ENCODE measurements around the gene NUDT1.
A peak's percentile ranks its signal among the peaks of the same experiment; 100 is the strongest.

Gene NUDT1

DNA sequence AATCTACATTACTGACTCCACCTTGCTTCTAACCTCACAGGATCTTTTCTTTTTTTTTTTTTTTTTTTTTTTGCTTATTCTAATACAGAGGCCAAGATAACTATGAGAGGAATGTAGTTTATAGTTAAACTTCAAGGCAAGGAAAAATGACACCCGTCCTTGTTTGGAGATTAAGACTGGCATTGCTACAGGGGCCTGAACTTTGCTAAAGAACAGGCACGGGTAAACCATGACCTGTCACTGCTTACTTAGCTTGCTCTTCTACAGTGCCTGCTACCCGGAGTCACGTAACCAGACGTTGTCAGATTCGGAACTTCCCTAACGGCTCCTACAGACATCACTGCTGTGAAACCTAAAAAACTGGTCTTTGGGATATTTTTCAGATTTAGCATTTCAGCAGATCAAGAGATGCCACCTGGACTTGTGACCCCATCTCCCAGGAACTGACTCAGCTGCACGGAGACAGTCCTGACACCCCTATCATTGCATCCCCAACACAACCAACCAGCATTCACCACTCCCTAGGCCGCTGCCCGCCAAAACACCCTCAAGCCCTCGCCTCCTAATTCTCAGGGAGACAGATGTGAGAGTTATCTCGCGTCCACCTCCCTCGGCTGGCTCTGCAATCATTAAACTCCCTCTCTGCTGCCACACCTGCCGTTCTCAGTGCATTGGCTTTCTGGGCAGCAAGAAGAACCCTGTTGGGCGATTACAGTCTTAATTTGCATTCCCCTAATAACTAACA lies 36.8 kb upstream of the NUDT1 start:
- no peak for DNase-seq (ENCODE audit: low spot score)

DNA sequence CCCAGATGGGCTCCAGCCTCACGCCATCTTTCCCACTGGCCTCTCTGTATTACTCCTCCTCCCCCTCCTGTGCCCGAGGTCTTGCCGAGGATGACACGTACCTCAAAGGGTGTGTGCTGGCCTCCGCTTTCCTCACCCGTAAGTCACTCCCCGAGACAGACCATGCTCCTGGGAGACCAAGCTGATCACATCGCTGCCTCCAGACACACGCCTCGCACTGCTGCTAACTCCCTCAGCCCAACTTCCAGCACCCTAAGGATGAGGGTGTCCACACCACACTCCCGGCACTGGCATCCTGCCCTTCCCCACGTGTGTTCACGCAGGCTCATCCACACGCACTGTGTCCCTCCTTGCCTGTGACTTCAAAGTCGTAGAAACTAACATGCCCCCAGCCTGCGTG lies 33.3 kb upstream of the NUDT1 start:
- DNase-seq (ENCODE audit: low spot score), result no peak

DNA sequence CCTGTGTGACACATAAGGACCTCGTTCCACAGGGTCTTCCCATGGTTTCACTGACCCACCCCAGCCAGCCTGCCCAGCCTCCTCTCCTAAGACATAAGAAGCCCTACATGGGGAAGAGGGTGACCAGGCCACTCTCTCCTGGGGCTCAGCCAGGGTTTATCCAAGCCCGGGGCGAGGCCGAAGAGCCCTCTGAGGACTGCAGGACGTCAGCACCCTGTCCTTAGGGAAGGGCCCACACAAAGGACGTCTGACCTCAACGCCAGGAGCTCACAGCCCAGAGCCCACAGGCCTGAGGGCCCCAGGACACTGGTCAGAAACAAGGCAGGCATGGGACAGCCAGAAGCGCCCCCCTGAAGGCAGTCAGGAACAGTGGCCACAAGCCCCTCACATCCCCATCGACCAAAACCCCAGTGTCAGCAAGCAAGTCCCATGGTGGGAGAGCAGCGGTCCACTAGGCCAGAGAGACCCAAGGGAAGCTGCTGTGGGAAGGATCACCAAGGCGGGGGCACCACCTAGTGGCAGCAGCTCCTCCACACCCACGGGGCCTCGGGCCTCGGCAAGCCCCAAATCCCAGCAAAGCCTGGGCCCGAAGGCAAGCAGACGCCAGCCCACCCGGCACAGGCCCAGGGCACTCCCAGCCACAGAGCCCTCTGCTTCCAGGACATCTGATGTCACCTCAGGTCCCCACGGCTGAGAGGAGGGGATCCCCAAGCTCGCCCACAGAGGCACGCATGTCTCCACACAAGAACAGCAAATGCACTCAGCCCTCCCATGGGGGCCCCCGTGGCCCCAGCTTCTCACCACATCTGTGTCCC lies 32.7 kb upstream of the NUDT1 start:
- DNase-seq (ENCODE audit: low spot score), result peak; percentile 35

DNA sequence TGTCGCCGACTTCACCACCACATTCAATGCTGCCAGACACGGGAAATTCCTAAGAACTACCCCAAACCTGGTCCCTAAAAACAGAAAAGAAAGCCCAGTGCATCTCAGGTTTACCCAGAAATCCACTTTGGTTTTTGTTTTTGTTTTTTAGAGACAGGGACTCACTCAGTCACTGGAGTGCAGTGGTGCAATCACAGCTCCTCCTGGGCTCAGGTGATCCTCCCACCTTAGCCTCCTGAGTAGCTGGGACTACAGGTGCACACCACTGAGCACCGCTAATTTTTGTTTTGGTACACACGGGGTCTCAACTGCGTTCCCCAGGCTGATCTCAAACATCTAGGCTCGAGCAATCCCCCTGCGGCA lies 32.1 kb upstream of the NUDT1 start:
- no peak for DNase-seq (ENCODE audit: low spot score)

DNA sequence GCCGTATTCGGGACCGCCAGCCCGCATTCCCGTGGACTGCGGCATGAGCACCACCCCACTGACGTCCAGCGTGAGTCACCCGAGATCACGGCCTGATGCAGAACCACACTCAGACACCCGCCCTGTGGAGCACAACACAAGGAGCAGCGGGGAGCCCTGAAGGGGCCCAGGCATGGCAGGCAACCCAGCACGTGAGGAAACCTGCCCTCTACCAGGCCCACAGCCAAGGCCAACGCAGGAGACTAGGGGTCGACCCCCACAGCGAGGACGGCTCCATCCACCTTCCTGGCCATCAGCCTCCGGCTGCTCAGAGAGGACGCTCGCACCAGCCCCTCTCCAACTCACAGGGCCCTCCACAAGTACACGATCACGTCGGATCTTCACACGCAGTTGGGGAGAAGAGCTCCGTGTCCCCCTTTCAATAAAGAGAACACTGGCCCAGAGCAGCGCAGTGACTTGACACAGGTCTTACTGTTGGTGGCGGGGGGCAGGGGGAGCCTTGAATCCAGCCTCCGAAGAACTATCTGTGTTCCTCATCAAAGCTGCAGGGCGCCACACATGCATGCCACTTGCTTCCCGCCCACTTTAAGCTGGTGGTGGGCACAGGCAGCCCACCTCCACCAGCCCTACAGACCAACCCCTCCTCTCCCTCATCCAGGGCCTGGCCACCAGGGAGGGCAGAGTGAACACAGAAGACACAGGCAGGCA lies 31.3 kb upstream of the NUDT1 start:
- DNase-seq (ENCODE audit: low spot score), result no peak

DNA sequence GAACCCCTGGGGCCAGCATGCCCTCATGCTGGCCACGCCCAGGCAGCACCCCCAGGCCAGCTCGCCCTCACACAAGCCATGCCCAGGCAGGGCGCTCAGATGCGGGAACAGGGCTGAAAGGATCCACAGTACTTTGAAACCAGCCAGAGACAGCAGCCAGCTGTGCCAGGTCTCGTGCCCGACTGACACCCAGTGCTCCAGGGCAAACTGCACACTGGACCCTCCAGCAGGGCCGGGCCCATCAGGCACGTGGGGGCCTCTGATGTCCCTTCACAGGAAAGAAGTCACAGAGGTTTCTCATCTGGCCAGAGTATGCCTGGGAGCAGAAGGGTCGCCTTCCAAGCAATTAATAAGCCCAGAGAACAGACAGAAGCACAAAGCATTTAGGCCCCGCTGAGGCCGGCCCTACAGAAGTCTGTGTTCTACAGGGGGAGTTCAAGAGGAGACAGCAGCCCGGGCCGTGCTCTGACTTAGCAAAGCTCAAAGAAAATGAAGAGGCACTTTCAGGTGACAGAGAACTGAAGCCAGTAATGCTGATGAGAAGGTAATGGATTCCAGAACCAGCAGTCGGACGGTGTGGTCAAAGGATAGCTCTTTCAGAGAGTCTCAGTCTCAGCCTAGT lies 30.7 kb upstream of the NUDT1 start:
- DNase-seq (ENCODE audit: low spot score), result no peak

DNA sequence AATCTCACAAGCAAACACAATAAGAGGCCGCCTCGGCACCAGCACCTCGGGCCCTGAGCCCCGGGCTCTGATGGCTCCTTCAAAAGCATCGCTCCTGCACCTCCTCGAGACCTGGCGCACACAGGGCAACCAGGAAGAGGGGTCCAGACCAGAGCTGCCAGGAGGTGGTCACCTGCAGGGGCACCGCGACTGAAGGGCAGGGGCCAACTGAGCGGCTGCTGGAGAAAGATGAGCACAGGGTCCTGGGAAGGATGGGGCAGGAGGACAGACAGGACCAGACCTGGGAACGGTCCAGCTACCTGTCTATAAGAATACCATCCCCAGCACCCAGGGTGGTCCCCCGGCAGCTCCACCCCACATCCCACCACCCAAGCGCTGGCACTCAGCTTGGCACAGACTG lies 30.1 kb upstream of the NUDT1 start:
- no peak for DNase-seq (ENCODE audit: low spot score)

DNA sequence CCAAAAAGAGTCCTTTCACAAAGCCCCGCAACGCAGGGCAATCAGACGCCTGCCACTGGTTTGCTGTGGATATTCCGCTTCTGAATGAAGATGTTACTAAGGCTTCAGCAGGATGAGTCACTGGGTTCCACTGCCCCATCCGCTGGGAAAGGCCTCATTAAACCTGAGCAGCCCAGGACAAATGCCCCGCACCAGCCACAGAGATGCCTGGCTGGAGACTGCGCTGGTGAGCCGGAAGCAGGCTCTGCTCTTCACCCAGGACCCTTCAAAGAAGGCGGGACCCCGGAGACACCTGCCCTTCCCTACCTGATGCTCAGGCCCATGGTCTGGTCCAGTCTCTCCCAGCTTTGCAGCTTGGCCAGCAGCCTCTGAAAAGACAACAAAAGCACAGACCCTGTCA lies 29.1 kb upstream of the NUDT1 start:
- DNase-seq (ENCODE audit: low spot score), result no peak

DNA sequence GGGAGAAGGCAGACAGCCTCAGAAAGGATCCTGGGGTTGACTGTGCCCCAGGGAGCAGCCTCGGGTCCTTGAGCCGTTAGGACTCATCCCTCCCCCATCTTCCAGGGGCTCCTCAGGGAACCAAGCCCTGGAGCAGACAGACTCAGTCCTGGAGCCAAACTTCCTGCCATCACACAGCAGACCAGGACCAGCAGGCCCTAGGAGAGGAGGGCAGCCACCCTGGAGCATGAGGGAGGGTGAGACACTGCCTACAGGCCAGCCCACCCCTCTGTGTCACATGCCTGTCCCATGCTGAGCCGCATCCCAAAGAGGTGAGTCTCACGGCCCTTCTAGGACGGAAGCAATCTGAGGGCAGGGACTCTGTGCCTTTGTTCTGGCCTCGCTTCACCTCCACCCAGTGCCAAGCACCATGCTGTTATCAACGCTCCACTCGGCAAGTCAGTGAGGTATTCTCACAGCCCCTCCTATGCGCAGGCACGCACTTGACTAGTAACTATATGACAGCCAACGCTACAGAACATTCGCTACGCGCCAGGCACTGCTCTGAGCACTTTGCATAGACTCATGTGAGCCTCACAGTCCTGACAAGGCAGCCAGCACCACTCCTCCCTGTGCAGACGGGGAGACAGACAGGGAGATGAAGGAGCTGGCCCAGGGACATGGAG lies 28.3 kb upstream of the NUDT1 start:
- DNase-seq (ENCODE audit: low spot score), result no peak

DNA sequence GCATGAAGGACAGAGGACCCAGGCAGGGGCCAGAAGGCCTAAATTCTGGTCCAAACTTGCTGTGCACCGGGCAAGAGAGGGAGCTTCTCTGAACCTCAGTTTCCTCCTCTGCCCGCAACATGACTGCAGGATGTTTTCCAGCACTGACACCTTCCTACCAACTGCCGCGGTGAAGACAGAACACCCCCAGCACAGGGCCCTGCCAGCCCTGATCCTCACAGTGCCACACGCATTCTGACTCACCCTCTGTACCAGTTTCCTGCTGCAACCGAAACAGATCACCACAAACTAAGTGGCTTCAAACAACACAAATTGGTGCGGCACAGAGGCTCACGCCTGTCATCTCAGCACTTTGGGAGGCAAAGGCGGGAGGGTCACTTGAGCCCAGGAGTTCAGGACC lies 27.4 kb upstream of the NUDT1 start:
- no peak for DNase-seq (ENCODE audit: low spot score)

DNA sequence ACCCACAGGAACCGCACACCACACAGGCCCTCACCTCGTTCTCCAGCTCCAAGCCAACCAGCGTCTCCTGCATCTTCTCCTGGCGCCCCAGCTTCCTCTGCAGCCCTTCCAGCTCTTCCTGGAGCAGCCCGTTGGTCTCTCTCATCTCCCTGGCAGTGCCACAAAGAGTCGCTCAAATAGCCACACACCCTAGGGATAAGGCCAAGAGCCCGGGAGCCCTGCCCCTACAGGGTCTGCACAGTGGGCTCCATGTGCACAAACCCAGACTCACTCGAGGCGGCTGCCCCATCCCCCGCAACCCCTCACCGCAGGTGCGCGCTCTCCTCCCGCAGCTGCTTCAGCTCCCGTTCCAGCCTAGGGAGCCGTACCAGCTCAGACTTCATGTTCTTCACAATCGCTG lies 26.2 kb upstream of the NUDT1 start:
- no peak for DNase-seq (ENCODE audit: low spot score)

DNA sequence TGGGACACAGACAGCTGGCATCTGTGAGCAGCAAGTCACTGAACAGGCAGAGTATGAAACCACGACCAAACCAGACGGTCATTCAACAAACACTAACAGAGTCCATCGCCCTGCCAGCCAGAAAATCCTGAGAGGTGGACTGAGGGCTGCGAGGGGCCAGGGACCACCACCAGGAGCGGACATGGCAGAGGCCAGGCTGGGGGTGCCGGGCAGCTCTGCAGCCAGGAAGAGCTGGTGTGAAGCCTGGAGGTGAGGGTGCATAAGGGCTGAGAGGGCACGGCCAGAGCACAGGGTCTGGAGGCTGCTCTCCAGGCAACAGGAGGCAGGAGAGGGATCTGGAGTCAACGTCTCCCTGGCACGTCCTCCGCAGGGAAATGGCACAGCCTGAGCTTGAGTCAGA lies 24.8 kb upstream of the NUDT1 start:
- no peak for DNase-seq (ENCODE audit: low spot score)

DNA sequence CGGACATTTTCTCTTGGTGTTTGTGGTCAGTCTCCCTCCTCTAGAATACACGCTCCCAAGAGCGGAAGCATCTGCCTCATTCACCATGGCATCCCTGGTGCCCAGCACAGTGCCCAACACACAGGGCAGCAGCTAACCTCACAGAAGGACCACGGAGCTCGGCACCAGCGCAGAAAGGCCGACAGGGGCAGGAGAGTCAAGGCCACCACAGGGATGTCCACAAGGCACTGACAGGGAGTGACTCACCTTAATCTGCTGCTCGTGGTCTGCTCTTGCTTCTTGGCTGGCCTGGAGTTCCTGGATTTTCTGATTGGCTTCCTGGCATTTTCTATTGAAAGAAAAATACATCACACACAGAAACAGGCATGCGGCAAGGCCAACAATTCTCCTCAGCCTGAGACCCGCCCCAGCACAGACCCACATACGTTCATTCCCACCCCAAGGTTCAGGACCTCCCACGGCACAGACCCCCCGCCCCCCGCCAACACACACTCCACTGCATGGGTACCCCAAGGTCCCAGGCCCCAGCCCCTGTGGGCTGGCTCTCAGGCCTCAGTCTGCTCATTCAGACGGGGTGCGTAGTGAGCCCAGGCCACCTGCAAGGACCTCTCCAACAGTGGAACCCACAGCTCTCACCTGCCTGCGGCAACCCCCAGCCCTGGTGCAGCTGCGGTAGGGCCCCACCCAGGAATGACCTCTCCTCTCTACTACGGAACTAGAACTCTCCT lies 24.1 kb upstream of the NUDT1 start:
- no peak for DNase-seq (ENCODE audit: low spot score)

DNA sequence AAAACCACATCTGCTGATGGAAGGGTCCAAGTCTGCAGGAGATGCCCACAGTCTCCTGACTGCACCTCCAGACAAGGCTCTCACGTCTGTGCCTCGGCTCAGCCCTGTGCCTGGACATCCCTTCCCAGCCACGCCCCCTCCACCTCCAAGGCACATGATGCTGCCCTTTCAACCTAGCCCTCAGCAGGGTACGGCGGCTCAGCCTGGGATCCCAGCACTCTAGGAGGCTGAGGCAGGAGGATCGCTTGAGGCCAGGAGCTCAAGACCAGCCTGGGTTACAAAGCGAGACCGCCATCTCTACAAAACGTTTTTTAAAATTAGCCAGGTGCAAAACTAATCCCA lies 23.6 kb upstream of the NUDT1 start:
- no peak for DNase-seq (ENCODE audit: low spot score)

DNA sequence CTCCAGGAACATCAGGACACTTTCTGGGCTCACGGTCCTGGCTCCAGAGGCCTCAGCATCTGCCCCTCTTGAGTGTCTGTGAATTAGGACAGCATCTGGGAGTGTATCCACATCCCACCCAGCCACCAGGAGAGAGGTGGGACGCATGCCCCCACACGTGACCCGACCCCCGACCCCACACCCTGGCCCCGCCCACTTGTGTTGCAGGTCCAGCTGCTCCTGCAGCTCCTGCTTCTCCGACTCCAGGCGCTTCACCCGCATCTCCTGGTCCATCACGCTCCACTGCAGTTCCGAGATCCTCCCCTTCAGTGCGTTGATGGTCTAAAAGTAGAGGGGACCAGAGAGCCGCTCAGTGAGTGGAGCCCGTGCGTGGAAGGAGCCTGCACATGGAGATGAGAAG lies 22.9 kb upstream of the NUDT1 start:
- DNase-seq (ENCODE audit: low spot score), result no peak

DNA sequence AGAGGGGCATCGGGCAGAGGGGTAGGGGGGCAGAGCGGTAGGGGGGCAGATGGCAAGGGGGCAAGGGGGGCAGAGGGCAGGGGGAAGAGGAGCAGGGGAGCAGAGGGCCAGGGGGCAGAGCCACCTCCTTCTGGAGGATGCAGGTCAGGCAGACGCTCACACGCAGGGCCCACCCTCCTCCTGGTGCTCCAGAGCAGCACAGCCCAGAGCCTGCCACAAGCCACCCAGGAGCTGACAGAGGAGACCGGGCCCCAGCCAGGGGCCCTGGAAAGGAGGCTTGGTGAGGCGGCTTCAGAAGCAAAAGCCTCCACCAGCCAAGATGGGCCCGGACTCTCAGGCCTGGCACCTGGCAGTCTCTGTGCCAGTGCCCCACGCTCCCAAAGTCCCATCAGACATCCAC lies 22.4 kb upstream of the NUDT1 start:
- no peak for DNase-seq (ENCODE audit: low spot score)

DNA sequence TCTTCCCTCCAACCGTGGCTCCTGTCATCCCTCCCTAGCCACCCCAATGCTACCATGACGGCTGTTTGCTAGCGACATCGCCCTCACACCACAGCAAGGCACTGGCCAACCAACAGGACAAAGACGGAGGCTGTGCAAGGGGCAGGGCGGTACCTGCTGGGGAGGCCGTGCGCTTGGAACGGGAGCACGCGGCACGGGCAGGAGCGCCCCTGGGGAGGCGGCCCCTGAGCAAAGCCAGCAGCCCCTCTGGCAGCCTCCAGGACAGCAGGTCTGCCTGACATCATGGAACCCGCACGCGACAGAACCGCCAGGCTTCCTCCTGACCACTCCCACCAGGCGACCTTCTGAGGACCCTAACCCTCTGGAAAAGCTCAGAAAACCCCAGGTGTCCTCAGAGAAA lies 22.0 kb upstream of the NUDT1 start:
- no peak for DNase-seq (ENCODE audit: low spot score)

DNA sequence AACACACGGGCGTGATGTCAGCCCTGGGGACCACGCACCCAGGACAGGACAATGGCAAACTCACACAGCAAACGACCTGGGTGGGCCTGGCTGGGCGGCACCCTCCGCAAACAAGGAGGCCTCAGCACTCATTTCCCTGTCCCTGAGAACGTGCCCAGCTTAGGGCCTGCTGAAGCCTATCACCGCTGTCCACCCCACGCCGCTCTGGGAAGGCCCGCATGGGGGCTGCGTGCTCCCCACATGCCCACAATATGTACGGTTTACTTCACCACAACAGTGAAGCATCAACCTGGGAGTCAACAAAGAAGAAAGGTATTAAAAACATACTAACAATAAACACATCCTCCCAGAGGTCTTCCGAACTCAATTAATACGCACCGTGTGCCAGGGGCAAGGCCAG lies 21.5 kb upstream of the NUDT1 start:
- DNase-seq (ENCODE audit: low spot score), result no peak

DNA sequence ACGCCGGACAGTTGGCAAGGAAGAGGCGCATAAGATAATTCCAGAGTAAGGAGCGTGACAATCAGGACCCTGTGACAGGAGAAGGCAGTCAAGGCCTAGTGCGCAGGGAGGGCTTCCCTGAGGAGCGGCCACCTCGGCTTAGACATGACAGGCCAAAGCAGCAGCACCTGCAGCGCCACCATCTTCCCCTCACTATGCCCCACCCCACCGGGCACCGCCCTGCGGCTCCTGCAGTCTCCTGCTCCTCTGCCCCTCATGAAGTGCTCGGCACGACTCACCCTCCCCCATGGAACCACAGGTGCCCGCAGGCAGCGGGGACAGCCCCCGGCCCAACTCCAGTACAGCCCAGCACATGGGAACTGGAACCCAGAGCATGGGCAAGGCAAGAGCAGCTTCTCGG lies 21.1 kb upstream of the NUDT1 start:
- no peak for DNase-seq (ENCODE audit: low spot score)

DNA sequence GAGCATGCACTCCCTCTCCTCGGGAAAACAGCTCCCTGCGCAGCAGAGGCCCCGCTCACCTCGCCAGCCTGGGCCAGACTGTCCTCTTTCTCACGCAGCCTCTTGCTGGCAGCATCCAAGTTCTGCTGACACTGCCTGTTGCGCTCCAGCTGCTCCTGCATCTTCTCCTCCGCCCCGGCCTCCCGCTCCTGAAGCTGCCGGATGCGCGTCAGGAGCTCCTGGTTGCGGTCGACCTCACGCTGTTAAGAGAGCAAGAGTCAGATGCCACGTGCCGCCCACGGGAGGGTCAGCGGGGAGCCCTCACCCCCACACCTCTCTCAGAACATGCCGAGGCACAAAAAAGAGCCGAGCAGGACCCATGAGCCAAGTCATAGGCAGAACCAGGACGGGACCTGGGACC lies 19.5 kb upstream of the NUDT1 start:
- DNase-seq (ENCODE audit: low spot score), result no peak

DNA sequence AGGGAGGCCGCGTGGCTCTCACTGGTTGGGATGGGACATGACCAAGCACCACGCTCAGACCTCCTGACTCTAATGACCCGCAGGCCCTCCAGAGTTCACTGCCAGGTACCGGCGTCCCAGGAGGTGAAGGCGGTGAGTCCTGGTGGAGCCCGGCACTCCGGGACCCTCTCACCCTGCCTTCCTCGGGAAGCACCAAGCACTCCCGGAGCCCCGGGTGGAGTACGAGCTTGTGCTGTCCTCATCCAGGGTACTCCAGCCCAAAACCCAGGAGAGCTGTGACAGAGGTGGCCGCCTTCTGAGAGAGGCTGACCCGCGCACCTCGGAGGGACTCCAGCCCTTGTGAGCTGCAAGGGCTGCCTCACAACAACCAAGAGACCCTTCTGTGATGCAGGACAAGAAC lies 18.7 kb upstream of the NUDT1 start:
- no peak for DNase-seq (ENCODE audit: low spot score)

DNA sequence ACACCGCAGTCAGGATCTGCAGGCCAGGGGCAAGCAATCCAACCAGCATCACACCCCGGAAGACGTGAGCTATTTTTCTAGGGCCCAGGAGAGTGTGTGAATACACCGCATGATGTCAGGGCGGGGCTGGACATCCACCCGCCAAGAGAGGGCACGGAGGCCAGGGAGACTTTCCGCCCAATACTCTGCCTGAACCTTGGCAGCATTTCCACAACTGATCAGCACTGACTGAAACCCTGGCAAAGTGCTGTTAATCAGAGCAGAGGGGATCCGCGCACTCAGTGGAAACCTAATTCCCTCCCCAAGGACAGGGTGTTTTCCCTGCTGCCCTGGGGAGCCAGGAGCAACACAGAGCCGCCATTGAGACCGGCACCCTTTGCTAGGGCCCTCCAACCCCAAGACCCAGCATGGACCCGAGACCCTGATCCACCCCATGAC lies 17.5 kb upstream of the NUDT1 start:
- DNase-seq (ENCODE audit: low spot score), result no peak

All from CD4-positive, alpha-beta T cell treated with Interleukin-2 at 100 ng/mL for 4 hours (primary cell).